Astrocyte of the spinal cord (primary cell): ENCODE results near the gene KDM3B.

Experiments
- DNase-seq: peaks from one replicate; pipeline ENCODE4 v3.0.0; 2011; ENCODE audit warnings: low read depth, low spot score
- H3K4me3 ChIP-seq: 2 replicates; pipeline ENCODE4 v1.5.1; 2011; ENCODE audit warnings: low read depth, mild to moderate bottlenecking, low read length, moderate library complexity
- CTCF ChIP-seq: IDR thresholded peaks from 2 replicates; pipeline ENCODE4 v1.5.1; 2012; ENCODE audit warnings: low read depth, mild to moderate bottlenecking, low read length, inconsistent platforms
- in situ Hi-C: cut with HindIII; loops from 2 replicates; pipeline ENCODE4 v1.10.0; 2017; ENCODE audit warnings: low sequenced_read_pairs

Gene KDM3B

GRCh38 chr5:138369706-138370105 lies 17.2 kb downstream of the KDM3B start:
- DNase-seq, result no peak
- in situ Hi-C loops, result no loop called here
- H3K4me3 ChIP-seq, result no peak overlapping the region
- no peak for TF ChIP-seq CTCF

GRCh38 chr5:138370537-138370936 lies 18.1 kb downstream of the KDM3B start:
- in situ Hi-C loops, result no loop called here
- no peak for TF ChIP-seq CTCF
- DNase-seq, result no peak
- no peak overlapping the region for H3K4me3 ChIP-seq

- no peak overlapping the region for H3K4me3 ChIP-seq
- no peak for DNase-seq
- no peak for TF ChIP-seq CTCF
- in situ Hi-C loops, result no loop called here
Observed at GRCh38 chr5:138371454-138371853, 19.0 kb downstream of the KDM3B start.

GRCh38 chr5:138372225-138372624 lies 19.7 kb downstream of the KDM3B start:
- in situ Hi-C loops, result no loop called here
- H3K4me3 ChIP-seq, result no peak overlapping the region
- no peak for TF ChIP-seq CTCF
- no peak for DNase-seq

GRCh38 chr5:138372653-138373052 lies 20.2 kb downstream of the KDM3B start:
- H3K4me3 ChIP-seq, result no peak overlapping the region
- no peak for TF ChIP-seq CTCF
- in situ Hi-C loops, result no loop called here
- DNase-seq, result no peak

- in situ Hi-C loops, result no loop called here
- no peak for DNase-seq
- no peak for TF ChIP-seq CTCF
- no peak overlapping the region for H3K4me3 ChIP-seq
Observed at GRCh38 chr5:138382347-138382746, 29.9 kb downstream of the KDM3B start.

- H3K4me3 ChIP-seq, result no peak overlapping the region
- no peak for TF ChIP-seq CTCF
- DNase-seq, result no peak
- in situ Hi-C loops, result no loop called here
Observed at GRCh38 chr5:138385660-138386059, 33.2 kb downstream of the KDM3B start.
